GM12891 (cell line): ENCODE data around the gene GLT8D2.

Experiments
- DNase-seq: peaks from one replicate; pipeline ENCODE4 v3.0.0; 2011; ENCODE audit warnings: low spot score; ENCODE audit not compliant: insufficient read length
- FAIRE-seq: peaks from 2 replicates; lab custom pipeline; 2011; peaks lifted over from hg19 to GRCh38; lab: Jason Lieb, UNC
- PAX5 ChIP-seq: IDR thresholded peaks from 2 replicates; pipeline ENCODE4 v1.6.1; 2011; ENCODE audit warnings: low read length, moderate library complexity, mild to moderate bottlenecking; ENCODE audit not compliant: insufficient read depth, severe bottlenecking
- POLR2A ChIP-seq: IDR thresholded peaks from 2 replicates; pipeline ENCODE4 v1.6.1; 2011; ENCODE audit warnings: low read depth, low read length, control low read depth
- POLR2AphosphoS5 ChIP-seq: IDR thresholded peaks from 2 replicates; pipeline ENCODE4 v1.6.1; 2011; ENCODE audit warnings: low read depth, low read length, control low read depth
- POU2F2 ChIP-seq: IDR thresholded peaks from 2 replicates; pipeline ENCODE4 v1.6.1; 2011; ENCODE audit warnings: low read depth, mild to moderate bottlenecking, control low read depth, low read length, moderate library complexity
- SPI1 ChIP-seq: IDR thresholded peaks from 2 replicates; pipeline ENCODE4 v1.6.1; 2011; ENCODE audit warnings: low read depth, low read length, control low read depth
- TAF1 ChIP-seq: IDR thresholded peaks from 2 replicates; pipeline ENCODE4 v1.6.1; 2011; ENCODE audit warnings: low read depth, low read length, control low read depth

Gene GLT8D2

DNA sequence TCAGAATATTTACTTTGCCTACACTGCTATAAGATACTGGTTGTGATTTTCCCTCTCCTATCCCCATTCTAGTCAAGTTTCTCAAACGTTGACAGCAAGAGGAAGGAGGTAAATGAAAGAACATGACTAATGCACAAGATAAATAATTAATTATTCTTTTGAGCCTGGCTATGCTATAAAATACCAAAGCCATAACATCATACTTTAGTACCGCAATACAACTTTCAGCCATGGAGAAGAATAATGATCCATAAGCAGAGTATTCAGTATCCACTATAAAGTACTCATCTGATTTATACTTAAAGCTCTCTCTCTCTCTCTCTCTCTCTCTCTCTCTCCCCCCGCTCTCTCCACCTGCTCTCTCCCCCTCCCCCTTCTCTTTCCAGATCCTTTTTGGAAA is 43.1 kb downstream of the GLT8D2 start:
- TF ChIP-seq POU2F2: no peak
- no peak for TF ChIP-seq POLR2A
- no peak for TF ChIP-seq POLR2AphosphoS5
- no peak for TF ChIP-seq SPI1
- FAIRE-seq (no peak), DNase-seq (no peak)

DNA sequence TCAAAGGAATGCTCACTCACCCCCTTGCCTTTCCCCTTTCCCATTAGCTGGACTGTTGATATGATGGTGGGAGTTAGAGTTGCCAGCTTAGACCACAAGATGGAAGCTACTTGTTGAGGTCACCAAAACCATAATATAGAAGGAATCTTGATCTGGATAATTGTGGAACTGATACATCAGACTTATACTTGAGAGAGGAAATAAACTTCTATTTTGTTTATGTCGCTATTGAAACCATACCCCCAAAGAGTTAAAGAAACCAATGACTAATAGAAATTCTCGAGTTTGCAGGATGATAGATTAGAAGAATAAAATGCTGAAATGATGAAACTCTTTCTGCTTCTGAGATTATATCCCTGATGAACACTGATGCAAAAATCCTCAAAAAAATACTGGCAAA is 46.4 kb downstream of the GLT8D2 start:
- no peak for DNase-seq
- FAIRE-seq: no peak
- no peak for TF ChIP-seq POLR2A
- TF ChIP-seq PAX5: no peak
- no peak for TF ChIP-seq POU2F2
- TF ChIP-seq POLR2AphosphoS5: no peak
- TF ChIP-seq SPI1: no peak
- no peak for TF ChIP-seq TAF1

DNA sequence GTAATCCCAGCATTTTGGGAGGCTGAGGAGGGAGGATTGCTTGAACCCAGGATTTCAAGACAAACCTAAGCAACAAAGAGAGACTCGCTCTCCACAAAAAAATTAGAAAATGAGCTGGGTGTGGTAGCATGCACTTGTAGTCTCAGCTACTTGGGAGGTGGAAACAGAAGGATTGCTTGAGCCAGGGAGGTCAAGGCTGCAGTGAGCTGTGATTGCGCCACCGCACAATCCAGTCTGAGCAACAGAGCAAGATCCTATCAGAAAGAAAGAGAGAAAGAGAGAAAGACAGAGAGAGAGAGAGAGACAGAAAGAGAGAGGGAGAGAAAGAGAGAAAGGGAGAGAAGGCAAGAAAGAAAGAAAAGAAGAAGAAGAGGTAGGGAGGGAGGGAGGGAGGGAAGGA is 47.3 kb downstream of the GLT8D2 start:
- DNase-seq: no peak
- TF ChIP-seq POLR2A (no peak), SPI1 (no peak), POLR2AphosphoS5 (no peak), TAF1 (no peak)
- no peak for FAIRE-seq

DNA sequence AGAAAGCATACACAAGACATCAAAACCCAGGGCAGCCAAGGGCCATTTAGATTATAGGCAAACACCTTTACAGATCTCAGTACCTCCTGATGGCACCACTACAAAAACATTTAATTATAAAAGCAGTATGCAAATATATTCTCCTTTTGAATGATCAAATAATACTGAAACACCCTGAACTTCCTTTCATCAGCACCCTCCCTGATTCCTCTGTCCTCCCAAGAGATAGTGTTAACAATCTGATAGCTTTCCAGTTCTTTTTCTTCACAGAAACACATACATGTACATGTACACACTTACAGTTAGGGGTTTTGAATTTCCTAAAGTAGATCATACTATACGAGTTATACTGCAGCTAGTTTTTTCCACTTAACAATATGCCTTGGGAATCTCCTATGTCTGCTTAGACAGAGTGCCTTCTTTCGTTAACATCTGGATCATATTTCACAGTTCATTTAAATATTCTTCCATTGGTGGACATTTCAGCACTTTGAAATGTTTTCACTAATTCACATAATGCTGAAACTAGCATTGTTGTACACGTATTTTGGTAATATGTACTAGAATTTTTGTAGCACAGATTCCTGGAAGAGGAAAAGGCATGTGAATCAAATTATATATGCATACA is 49.1 kb downstream of the GLT8D2 start:
- DNase-seq: no peak
- TF ChIP-seq SPI1: no peak
- no peak for TF ChIP-seq POLR2AphosphoS5
- TF ChIP-seq POLR2A: no peak
- no peak for TF ChIP-seq PAX5
- no peak for TF ChIP-seq POU2F2
- no peak for FAIRE-seq

DNA sequence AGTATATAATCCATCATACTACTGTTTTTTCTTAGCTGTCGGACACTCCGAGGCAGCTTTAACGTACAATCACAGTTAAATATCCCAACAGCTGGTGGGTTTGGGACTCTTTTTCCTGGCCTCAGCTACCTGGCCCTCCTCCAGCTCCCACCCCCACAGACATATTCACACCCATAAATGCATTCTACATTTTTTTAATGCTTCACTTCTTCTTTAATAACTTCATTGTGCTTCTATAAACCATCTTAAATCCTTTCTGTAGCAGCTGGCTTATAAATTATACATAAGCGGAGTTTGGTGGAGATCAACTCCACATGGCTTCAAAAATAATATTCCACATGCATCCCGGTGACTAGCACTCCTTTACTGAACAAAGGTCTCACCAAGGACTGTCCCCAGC is 51.0 kb downstream of the GLT8D2 start:
- FAIRE-seq (no peak), DNase-seq (no peak)
- no peak for TF ChIP-seq POU2F2
- TF ChIP-seq TAF1: no peak
- TF ChIP-seq POLR2AphosphoS5: no peak
- no peak for TF ChIP-seq SPI1
- TF ChIP-seq PAX5: no peak
- TF ChIP-seq POLR2A: no peak

DNA sequence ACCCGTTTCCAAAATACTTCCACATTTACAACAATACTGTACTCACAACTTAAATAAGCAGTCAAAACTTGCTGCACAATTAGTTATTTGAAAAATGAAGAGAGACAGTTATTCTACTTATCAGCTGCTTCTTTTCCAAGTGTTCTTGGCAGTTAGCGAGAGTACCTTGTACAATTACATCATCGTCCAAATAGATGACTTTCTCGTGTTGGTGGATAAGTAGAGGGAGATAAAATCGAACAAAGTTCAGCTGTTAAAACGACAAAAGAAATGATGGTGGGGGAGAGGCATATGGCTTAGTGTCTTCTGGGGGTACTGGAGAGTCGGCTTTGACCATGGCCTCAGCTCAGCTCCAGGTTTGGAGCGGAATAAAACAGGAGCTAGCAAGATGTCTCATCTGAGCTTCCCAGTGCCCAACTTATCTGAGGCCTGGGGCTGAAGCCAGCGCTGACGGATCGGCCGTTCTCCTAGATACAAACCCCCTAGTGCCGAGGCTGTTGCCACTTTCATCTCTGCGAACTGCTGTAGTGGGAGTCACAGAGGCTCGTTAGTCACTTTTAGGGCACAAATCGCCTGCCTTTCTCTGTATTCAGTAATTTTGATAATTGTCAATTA is 52.6 kb downstream of the GLT8D2 start:
- DNase-seq (no peak), FAIRE-seq (no peak)
- TF ChIP-seq POU2F2 (no peak), POLR2AphosphoS5 (no peak), TAF1 (no peak), POLR2A (no peak), SPI1 (no peak), PAX5 (no peak)

DNA sequence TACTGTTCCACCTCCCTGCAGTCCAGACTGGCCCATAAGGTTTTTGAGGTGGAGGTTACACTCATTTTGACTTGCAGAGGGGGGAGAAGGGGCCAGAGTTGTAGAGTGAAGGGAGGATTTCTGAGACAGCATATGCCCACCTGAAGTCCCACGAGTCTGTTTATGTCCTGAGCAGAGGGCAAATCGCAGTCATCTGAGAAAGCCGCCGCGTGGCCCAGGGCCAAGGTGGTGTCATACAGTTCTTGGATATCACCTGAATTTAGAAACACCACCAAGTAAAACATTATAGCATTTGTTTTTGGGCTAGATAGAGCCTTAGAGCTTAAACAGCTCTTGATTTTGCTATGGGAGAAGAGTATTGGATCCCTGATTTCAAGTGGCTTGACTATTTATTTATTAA is 53.4 kb downstream of the GLT8D2 start:
- no peak for TF ChIP-seq POLR2AphosphoS5
- no peak for TF ChIP-seq TAF1
- TF ChIP-seq PAX5: no peak
- TF ChIP-seq POU2F2: no peak
- TF ChIP-seq SPI1: no peak
- TF ChIP-seq POLR2A: no peak
- no peak for FAIRE-seq
- DNase-seq: no peak

DNA sequence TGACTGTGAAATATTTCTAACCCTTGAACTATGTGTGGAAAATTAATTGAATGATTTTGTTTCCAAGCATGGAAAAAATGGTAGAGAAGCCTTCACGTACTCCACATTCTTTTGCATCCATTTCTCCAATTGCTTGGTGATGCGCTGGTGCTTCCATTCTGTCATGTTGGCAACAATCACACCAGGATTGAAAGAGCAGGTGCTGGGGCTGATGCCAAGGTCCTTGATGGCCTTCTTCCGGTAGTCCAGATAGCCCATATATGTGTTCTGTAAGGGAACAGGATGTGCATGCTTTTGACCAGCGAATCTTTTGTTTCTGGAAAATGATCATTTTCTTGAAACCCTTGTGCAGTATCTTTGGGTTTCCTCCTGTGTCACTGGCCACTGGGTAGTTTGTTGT is 55.8 kb downstream of the GLT8D2 start:
- no peak for DNase-seq
- no peak for FAIRE-seq
- TF ChIP-seq POLR2AphosphoS5 (no peak), SPI1 (no peak), POU2F2 (no peak), PAX5 (no peak), POLR2A (no peak), TAF1 (no peak)

DNA sequence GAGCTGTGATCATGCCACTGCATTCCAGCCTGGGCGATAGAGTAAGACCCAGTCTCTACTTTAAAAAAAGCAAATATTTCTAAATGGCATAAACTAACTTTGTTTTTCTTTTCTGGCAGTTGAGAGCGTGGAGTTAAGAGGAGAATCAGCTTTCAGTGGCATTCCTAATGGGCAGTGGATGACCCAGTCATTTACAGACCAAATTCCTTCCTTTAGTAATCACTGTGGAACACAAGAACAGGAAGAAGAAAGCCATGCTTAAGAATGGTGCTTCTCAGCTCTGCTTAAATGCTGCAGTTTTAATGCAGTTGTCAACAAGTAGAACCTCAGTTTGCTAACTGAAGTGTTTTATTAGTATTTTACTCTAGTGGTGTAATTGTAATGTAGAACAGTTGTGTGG is 63.2 kb downstream of the GLT8D2 start:
- TF ChIP-seq POLR2A (no peak), PAX5 (no peak), SPI1 (no peak), POLR2AphosphoS5 (no peak), POU2F2 (no peak)
- FAIRE-seq (peak; percentile 63), DNase-seq (no peak)

DNA sequence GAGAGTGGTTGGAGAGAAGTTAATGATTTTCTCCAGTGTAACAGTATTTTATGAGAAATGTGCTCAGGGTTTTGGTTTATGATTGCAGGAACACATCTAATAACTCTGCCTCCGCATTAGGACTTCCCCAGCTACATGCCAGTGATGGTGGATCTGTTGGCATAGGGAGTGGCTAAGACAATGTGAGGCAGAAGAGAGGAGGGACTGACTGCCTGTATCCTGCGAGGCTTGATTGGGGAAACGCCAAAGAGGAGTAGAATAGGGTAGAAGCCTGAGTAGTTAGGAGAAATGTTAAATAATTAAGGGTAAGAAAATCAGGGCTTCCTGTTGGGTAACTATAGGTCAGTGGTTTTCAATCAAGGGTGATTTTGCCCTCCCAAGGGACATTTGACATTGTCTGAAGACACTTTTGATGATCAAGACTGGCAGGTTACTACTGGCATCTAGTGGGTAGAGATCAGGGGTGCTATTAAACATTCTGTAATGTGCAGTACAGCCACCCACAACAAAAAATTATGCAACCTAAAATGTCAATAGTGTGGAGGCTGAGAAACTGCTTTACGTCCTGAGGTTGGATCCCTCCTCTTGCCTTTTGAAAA is 71.5 kb downstream of the GLT8D2 start:
- no peak for TF ChIP-seq PAX5
- 0 out of 2 replicates have a peak, but pooled peaks have one; percentile 14 for TF ChIP-seq POLR2A
- no peak for TF ChIP-seq TAF1
- TF ChIP-seq SPI1: no peak
- TF ChIP-seq POLR2AphosphoS5: peak; percentile 50; the same call in 1 of the 2 replicates
- TF ChIP-seq POU2F2: no peak
- FAIRE-seq: no peak
- no peak for DNase-seq
